Adrenal gland (tissue), 5 donors: ENCODE data around the gene ATXN7L2.

ENCODE experiments used
- CTCF ChIP-seq, 6 experiments: fragments of 450-650 bp in 4 of 6; fragments of 200-600 bp in 2 of 6; sonication (generic) in 1 of 6; IDR thresholded peaks; 1 replicate in 5 of 6; 2 replicates in 1 of 6; pipeline versions ENCODE4 v1.5.1 to v1.8.0; 2016 to 2021; ENCODE audit warnings: antibody characterized with exemption in 6 of 6, mild to moderate bottlenecking in 2 of 6, moderate library complexity in 1 of 6
- POLR2A ChIP-seq, 2 donors: fragments of 450-650 bp; IDR thresholded peaks; one replicate each; pipeline ENCODE4 v1.6.1; 2017; ENCODE audit warnings: antibody characterized with exemption in 2 of 2, mild to moderate bottlenecking in 2 of 2, moderate library complexity in 1 of 2
- donor health status: DM: no; HTN: no; CAD: no.

- TF ChIP-seq CTCF (IDR thresholded peaks at IDR 0.05) = no peak
- TF ChIP-seq POLR2A (IDR thresholded peaks at IDR 0.05) = no peak
Observed at GRCh38 chr1:109484519-109484975, 842 bp downstream of the ATXN7L2 start.
